KG1 (cell line): Measurements from ENCODE around the gene ABCD2.
"Not testable (repeated sequence)": the region's sequence is repeated elsewhere in the genome, so short reads cannot be mapped to it uniquely, and the experiment has no call there.

Experiments used
- DNase-seq: peaks from one replicate; lab custom pipeline; 2025; lab: John Stamatoyannopoulos, UW

ABCD2 gene

DNA sequence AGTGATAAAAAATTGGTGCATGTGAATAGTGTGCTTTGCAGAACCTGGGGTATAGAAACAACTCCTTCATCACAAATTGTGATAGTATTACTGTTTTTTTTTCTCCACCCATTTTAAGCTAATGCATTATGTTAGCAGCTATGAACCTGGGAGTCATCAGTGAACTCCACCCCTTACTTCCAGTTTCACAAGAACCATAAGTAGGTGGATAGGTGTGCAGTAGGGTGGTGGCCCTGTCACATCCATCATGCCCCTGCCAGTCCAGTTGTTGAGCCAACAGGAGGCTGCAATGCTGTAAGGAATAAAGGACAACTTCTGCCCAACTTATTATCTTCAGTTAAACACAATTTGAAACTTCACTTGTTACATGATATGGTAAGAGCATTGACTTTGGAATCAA, 85.7 kb downstream of the ABCD2 start:
- DNase-seq: no peak

DNA sequence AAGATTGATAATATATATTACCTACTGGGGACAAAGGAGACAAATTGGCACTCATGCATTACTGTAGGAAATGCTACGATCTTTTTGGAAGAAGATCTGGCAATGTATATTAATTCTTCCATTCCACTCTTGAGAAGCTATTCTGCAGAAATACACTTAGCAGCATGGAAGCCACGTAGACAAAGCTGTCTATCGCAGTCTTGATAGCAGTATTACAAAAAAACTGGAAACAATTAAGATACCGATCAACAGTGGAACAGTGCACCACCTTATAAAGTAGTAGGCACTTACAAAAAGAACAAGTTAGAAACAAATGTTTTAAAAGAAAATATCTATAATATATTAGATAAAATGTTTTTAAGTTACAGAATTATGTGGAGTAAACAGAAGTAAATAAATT, 87.2 kb downstream of the ABCD2 start:
- no peak for DNase-seq

- DNase-seq: no peak
These were observed 92.6 kb downstream of the ABCD2 start for GRCh38 chr12:39526974-39527373.

GRCh38 chr12:39522167-39522566, 97.4 kb downstream of the ABCD2 start:
- DNase-seq: not testable (repeated sequence)

DNA sequence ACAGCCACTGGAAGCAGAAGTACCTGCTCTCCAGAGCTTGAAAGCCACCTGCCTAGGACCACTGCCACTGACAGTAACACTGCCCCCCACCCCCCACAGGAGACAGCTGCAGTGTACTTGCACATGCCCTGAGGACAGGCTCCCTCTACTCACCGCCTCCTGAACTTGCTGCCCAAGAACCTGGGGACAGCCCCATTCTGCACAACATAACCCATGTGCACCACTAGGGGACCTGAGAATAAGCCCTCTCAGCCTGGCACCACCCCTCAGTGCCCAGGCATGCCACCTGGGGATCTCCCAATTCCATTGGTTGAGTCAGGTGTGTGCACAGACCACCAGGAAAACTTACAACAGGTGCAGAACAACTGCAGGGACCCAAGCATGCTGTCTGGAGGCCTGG, 109.6 kb downstream of the ABCD2 start:
- DNase-seq: no peak

- no peak for DNase-seq
These were observed 114.0 kb downstream of the ABCD2 start for GRCh38 chr12:39505554-39505953.

DNA sequence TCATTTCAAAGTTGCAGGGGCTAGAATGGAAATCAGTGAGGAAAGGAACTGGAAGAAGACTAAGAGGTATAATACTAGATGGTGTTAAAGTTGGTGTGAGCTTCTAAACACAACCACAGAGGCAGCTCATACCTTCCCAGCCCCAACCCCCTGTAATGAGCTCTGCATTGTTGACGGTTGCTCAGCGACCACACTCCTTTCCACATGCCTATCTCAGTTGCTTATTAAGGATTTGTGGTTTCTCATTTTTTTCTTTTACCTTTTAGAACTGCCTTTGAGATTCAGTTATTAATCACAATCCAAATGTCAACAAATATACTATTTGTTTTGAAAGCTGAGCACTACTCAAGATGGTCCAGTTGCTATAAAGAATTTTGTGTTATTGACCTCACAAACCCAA, 114.6 kb downstream of the ABCD2 start:
- DNase-seq: no peak

DNA sequence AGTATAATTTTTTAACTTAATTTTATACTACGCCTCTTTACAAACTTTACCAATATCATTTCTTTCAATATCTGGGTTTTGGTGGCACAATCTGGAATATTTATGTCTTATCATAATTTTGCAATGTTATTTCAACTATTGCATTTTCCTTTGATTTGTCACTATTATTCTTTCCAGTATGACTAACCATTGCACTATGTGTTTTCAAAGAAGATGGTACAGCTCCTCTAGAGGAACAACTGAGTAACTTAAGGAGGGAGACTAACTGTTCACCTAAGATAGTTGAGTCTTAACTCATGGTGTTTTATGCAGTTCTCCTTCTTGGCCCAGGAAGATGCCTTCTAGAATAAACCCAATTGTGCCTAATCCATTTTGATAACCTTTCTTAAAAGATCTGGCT, 116.2 kb downstream of the ABCD2 start:
- DNase-seq: no peak

GRCh38 chr12:39502726-39503125, 116.9 kb downstream of the ABCD2 start:
- DNase-seq: no peak
